Measurements from ENCODE around the gene FTSJ3. TPM values are rescaled to one million over a fixed set of nuclear protein-coding genes. Genes with fewer than 3 reads are reported as not detected.

The FTSJ3 gene
- total RNA-seq, 1 experiment from 2014 or later, result 36.9 TPM

GRCh38 chr17:63823659-63824331 is 3.7 kb downstream of the FTSJ3 start:
- peaks cover 50% of the 10 kb centered on the region for H3K36me3 ChIP-seq (ENCODE audit: low read depth)
- H3K4me1 ChIP-seq (replicated peaks; ENCODE audit: insufficient read depth), result peaks cover 15% of the 10 kb centered on the region
- H3K9me3 ChIP-seq (ENCODE audit: insufficient read depth, low read depth), result no peaks in the 10 kb centered on the region
- H3K4me3 ChIP-seq, result no peak overlapping the region
- no peak overlapping the region for H2AFZ ChIP-seq
- no peaks in the 10 kb centered on the region for H3K27me3 ChIP-seq (ENCODE audit: insufficient read depth, low read depth)
- peaks cover 43% of the 10 kb centered on the region for H3K79me2 ChIP-seq (ENCODE audit: low read depth)
- intact Hi-C loops (cut with micrococcal nuclease; ENCODE audit: unreplicated experiment), result no loop called here
- no TSS peak for BruUV-seq (replicated peaks)
- DNase-seq, result no peak
- CTCF ChIA-PET, result no interaction called here
- no peak overlapping the region for H3K4me2 ChIP-seq
- no peak for TF ChIP-seq EZH2 (IDR thresholded peaks at IDR 0.05; ENCODE audit: low read depth)
- TF ChIP-seq, protein P1, sequence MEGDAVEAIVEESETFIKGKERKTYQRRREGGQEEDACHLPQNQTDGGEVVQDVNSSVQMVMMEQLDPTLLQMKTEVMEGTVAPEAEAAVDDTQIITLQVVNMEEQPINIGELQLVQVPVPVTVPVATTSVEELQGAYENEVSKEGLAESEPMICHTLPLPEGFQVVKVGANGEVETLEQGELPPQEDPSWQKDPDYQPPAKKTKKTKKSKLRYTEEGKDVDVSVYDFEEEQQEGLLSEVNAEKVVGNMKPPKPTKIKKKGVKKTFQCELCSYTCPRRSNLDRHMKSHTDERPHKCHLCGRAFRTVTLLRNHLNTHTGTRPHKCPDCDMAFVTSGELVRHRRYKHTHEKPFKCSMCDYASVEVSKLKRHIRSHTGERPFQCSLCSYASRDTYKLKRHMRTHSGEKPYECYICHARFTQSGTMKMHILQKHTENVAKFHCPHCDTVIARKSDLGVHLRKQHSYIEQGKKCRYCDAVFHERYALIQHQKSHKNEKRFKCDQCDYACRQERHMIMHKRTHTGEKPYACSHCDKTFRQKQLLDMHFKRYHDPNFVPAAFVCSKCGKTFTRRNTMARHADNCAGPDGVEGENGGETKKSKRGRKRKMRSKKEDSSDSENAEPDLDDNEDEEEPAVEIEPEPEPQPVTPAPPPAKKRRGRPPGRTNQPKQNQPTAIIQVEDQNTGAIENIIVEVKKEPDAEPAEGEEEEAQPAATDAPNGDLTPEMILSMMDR (conservative IDR thresholded peaks at IDR 0.05), result no peak
- H3K9me2 ChIP-seq (ENCODE audit: insufficient read depth), result no peaks in the 10 kb centered on the region
- POLR2A ChIA-PET (ENCODE audit: unreplicated experiment), result interaction anchor here (0.6 kb wide), 1 partner anchor 50 kb away, joined by 32 read pairs; the partner anchor contains the start of genes CCDC47 and DDX42
- H4K20me1 ChIP-seq (ENCODE audit: insufficient read depth), result peaks cover 38% of the 10 kb centered on the region
- peaks cover 47% of the 10 kb centered on the region for H3F3A ChIP-seq (ENCODE audit: insufficient read depth, low read depth)
- H3K27ac ChIP-seq, result no peak overlapping the region

DNA sequence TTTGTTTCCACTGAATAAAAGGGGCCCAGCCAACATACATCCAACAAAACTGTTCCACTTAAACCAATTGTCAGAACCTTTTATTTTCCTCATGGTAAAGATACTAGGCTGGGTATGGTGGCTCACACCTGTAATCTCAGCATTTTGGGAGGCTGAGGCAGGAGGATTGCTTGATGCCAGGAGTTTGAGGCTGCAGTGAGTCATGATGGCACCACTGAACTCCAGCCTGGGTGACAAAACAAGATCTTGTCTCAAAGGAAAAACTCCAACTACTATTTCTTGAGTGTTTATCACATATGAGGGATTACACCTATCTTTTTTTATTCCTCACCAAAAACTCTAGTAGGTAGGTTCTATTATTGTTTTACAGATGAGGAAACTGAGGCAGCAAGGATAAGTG is 4.9 kb downstream of the FTSJ3 start:
- TF ChIP-seq, protein P1 (conservative IDR thresholded peaks at IDR 0.05), result no peak
- TF ChIP-seq EZH2 (IDR thresholded peaks at IDR 0.05; ENCODE audit: low read depth), result no peak
- BruUV-seq (replicated peaks), result no TSS peak
- no peak for DNase-seq
- peaks cover 56% of the 10 kb centered on the region for H3F3A ChIP-seq (ENCODE audit: insufficient read depth, low read depth)
- no peaks in the 10 kb centered on the region for H3K9me3 ChIP-seq (ENCODE audit: insufficient read depth, low read depth)
- CTCF ChIA-PET, result no interaction called here
- H4K20me1 ChIP-seq (ENCODE audit: insufficient read depth), result peaks cover 38% of the 10 kb centered on the region; the same call in 1 of the 2 replicates
- H3K4me1 ChIP-seq (replicated peaks; ENCODE audit: insufficient read depth), result peaks cover 9% of the 10 kb centered on the region
- H3K36me3 ChIP-seq (ENCODE audit: low read depth), result peaks cover 52% of the 10 kb centered on the region
- no peak overlapping the region for H3K4me3 ChIP-seq
- no peak overlapping the region for H3K27ac ChIP-seq
- H2AFZ ChIP-seq, result no peak overlapping the region
- POLR2A ChIA-PET (ENCODE audit: unreplicated experiment), result no interaction called here
- H3K27me3 ChIP-seq (ENCODE audit: insufficient read depth, low read depth), result no peaks in the 10 kb centered on the region
- no peaks in the 10 kb centered on the region for H3K9me2 ChIP-seq (ENCODE audit: insufficient read depth)
- peaks cover 30% of the 10 kb centered on the region for H3K79me2 ChIP-seq (ENCODE audit: low read depth)
- no peak overlapping the region for H3K4me2 ChIP-seq
- intact Hi-C loops (cut with micrococcal nuclease; ENCODE audit: unreplicated experiment), result no loop called here

DNA sequence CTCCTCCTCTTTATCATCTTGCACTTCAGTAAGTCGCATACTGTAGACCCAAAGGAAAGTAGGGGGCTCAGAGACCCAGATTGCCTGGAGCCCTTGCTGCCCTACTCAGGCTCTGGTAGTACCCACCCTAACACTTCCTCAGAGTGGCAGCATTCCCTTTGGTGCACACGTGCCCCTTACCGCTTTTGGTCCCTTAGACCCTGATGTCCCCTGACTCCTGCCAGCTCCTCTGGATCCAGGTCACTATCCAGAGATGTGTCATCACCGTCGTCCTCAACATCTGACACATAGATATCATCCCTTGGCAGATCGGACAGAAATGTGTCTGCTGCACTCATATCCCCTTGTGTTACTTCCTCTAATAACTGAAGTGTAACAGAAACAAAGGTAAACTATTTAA is 5.7 kb downstream of the FTSJ3 start:
- Histone ChIP-seq H3K9me3 (ENCODE audit: insufficient read depth, low read depth) (no peaks in the 10 kb centered on the region), H3K36me3 (ENCODE audit: low read depth) (peaks cover 59% of the 10 kb centered on the region), H2AFZ (no peak overlapping the region), H3K9me2 (ENCODE audit: insufficient read depth) (no peaks in the 10 kb centered on the region), H3K4me3 (no peak overlapping the region), H3K27me3 (ENCODE audit: insufficient read depth, low read depth) (no peaks in the 10 kb centered on the region), H3K4me2 (no peak overlapping the region), H3F3A (ENCODE audit: insufficient read depth, low read depth) (peaks cover 62% of the 10 kb centered on the region), H3K79me2 (ENCODE audit: low read depth) (peaks cover 30% of the 10 kb centered on the region), H4K20me1 (ENCODE audit: insufficient read depth) (peaks cover 39% of the 10 kb centered on the region; the same call in 1 of the 2 replicates), H3K27ac (no peak overlapping the region), H3K4me1 (replicated peaks; ENCODE audit: insufficient read depth) (peaks cover 9% of the 10 kb centered on the region)
- no peak for DNase-seq
- BruUV-seq (replicated peaks), result no TSS peak
- intact Hi-C loops (cut with micrococcal nuclease; ENCODE audit: unreplicated experiment), result no loop called here
- CTCF ChIA-PET, result no interaction called here
- TF ChIP-seq, protein P1 (conservative IDR thresholded peaks at IDR 0.05), result no peak
- no peak for TF ChIP-seq EZH2 (IDR thresholded peaks at IDR 0.05; ENCODE audit: low read depth)
- POLR2A ChIA-PET (ENCODE audit: unreplicated experiment), result no interaction called here

Measured in PC-9 (cell line).